ENCODE measurements around the gene ITPRID2. TPM values are rescaled to one million over a fixed set of nuclear protein-coding genes. Genes with fewer than 3 reads are reported as not detected.
A peak's percentile ranks its signal among the peaks of the same experiment; 100 is the strongest.

The ITPRID2 gene
- total and polyA plus RNA-seq, 10 of the 15 experiments (the other 5 are each of a cell fraction or from before 2014, with no cell fraction given), result 4.7 to 23.7 (median 13.1) TPM

DNA sequence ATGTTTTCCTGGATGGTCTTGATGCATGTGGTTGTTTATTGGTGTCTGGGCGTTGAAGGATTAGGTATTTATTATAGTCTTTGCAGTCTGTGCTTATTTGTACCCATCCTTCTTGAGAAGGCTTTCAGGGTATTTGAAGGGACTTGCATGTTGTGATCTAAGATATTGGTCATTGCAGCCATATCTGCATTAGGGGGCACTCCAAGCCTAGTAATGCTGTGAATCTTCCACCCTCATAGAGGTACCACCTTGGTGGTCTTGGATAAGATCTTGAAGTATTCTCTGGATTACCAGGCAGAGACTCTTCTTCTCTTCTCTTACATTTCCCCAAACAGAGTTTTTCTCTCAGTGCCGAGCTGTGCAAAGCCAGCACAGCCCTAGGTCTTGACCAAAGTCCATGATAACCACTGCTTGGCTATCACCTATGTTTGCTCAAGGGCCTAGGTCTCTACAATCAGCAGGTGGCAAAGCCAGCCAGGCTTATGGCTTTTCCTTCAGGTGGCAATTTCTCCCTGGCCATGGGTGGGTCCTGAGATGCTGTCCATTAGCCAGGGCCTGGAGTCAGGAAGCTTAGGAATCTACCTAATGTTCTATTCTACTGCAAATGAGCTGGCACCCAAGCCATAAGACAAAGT lies 78.7 kb downstream of the ITPRID2 start:
- Histone ChIP-seq H4K20me1 (ENCODE audit: control insufficient read depth, insufficient read depth) (no peaks in the 10 kb centered on the region), H3K27me3 (replicated peaks in 1 of 2; ENCODE audit: control insufficient read depth in 2 of 2, insufficient read depth in 2 of 2, low read length in 1 of 2) (no peaks in the 10 kb centered on the region), H3K4me1 (ENCODE audit: control insufficient read depth, insufficient read depth, low read length) (no peaks in the 10 kb centered on the region), H3K4me2 (ENCODE audit: control insufficient read depth, insufficient read depth) (no peak overlapping the region), H3K4me3 (no peak overlapping the region), H3K27ac (ENCODE audit: control insufficient read depth, insufficient read depth) (no peak overlapping the region), H3K9ac (ENCODE audit: control insufficient read depth, insufficient read depth, low read length) (no peak overlapping the region), H2AFZ (ENCODE audit: control insufficient read depth, low read depth, low read length) (no peak overlapping the region), H3K79me2 (ENCODE audit: control insufficient read depth, insufficient read depth, low read length) (no peaks in the 10 kb centered on the region), H3K36me3 (ENCODE audit: control insufficient read depth in 2 of 2, insufficient read depth in 2 of 2, low read length in 1 of 2) (no peaks in the 10 kb centered on the region), H3K9me3 (replicated peaks; ENCODE audit: control insufficient read depth, insufficient read depth, low read length) (no peaks in the 10 kb centered on the region)
- in situ Hi-C loops (cut with MboI) (no loop called here), intact Hi-C loops (cut with micrococcal nuclease; ENCODE audit: unreplicated experiment) (loop anchor here (2.0 to 10.0 kb wide), 2 partner anchors 107 to 685 kb away; no protein-coding TSS in a partner anchor)
- no TSS peak for BruUV-seq (replicated peaks)
- ChIA-PET POLR2A (no interaction called here), CTCF (no interaction called here), RAD21 (ENCODE audit: unreplicated experiment) (interaction anchor here (0.9 kb wide), 1 partner anchor 108 kb away, joined by 3 read pairs; no protein-coding TSS in a partner anchor), SMC1A (ENCODE audit: uncharacterized antibody, unreplicated experiment) (no interaction called here)
- WGBS (ENCODE audit: insufficient coverage, insufficient replicate concordance, low lambda C conversion rate, missing lambda C conversion rate), result 5% methylated on average over 2 of the region's 2 CpGs
- DNase-seq (ENCODE audit: low read depth, low spot score) (no peak), FAIRE-seq (no peak), ATAC-seq (no peak)
- no peak for TF ChIP-seq NR2F1 (conservative IDR thresholded peaks at IDR 0.05)
- no peak for TF ChIP-seq ZZZ3 (IDR thresholded peaks at IDR 0.05; ENCODE audit: control insufficient read depth, insufficient read length, low read depth)
- 0 out of 2 replicates have a peak, but pooled peaks have one; percentile 8 for TF ChIP-seq SMC3 (IDR thresholded peaks at IDR 0.05; ENCODE audit: borderline replicate concordance, low read length)
- no peak for TF ChIP-seq KDM1A (IDR thresholded peaks at IDR 0.05; ENCODE audit: borderline replicate concordance)
- no peak for TF ChIP-seq MTA2 (IDR thresholded peaks at IDR 0.05; ENCODE audit: low read depth)
- TF ChIP-seq CHD2 (IDR thresholded peaks at IDR 0.05; ENCODE audit: borderline replicate concordance, low read depth, low read length), result no peak
- peak; percentile 51 for TF ChIP-seq RAD21 (IDR thresholded peaks at IDR 0.05; ENCODE audit: insufficient read depth, low read depth, low read length)
- TF ChIP-seq HDAC2 (IDR thresholded peaks at IDR 0.05), result no peak
- TF ChIP-seq, protein P1, sequence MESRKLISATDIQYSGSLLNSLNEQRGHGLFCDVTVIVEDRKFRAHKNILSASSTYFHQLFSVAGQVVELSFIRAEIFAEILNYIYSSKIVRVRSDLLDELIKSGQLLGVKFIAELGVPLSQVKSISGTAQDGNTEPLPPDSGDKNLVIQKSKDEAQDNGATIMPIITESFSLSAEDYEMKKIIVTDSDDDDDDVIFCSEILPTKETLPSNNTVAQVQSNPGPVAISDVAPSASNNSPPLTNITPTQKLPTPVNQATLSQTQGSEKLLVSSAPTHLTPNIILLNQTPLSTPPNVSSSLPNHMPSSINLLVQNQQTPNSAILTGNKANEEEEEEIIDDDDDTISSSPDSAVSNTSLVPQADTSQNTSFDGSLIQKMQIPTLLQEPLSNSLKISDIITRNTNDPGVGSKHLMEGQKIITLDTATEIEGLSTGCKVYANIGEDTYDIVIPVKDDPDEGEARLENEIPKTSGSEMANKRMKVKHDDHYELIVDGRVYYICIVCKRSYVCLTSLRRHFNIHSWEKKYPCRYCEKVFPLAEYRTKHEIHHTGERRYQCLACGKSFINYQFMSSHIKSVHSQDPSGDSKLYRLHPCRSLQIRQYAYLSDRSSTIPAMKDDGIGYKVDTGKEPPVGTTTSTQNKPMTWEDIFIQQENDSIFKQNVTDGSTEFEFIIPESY (IDR thresholded peaks at IDR 0.05), result no peak
- TF ChIP-seq, protein P2, sequence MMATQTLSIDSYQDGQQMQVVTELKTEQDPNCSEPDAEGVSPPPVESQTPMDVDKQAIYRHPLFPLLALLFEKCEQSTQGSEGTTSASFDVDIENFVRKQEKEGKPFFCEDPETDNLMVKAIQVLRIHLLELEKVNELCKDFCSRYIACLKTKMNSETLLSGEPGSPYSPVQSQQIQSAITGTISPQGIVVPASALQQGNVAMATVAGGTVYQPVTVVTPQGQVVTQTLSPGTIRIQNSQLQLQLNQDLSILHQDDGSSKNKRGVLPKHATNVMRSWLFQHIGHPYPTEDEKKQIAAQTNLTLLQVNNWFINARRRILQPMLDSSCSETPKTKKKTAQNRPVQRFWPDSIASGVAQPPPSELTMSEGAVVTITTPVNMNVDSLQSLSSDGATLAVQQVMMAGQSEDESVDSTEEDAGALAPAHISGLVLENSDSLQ (IDR thresholded peaks at IDR 0.05), result no peak
- TF ChIP-seq NFIC (IDR thresholded peaks at IDR 0.05; ENCODE audit: low read depth, low read length), result no peak
- no peak for TF ChIP-seq ZBED1 (IDR thresholded peaks at IDR 0.05; ENCODE audit: borderline replicate concordance)
- TF ChIP-seq, protein P3, sequence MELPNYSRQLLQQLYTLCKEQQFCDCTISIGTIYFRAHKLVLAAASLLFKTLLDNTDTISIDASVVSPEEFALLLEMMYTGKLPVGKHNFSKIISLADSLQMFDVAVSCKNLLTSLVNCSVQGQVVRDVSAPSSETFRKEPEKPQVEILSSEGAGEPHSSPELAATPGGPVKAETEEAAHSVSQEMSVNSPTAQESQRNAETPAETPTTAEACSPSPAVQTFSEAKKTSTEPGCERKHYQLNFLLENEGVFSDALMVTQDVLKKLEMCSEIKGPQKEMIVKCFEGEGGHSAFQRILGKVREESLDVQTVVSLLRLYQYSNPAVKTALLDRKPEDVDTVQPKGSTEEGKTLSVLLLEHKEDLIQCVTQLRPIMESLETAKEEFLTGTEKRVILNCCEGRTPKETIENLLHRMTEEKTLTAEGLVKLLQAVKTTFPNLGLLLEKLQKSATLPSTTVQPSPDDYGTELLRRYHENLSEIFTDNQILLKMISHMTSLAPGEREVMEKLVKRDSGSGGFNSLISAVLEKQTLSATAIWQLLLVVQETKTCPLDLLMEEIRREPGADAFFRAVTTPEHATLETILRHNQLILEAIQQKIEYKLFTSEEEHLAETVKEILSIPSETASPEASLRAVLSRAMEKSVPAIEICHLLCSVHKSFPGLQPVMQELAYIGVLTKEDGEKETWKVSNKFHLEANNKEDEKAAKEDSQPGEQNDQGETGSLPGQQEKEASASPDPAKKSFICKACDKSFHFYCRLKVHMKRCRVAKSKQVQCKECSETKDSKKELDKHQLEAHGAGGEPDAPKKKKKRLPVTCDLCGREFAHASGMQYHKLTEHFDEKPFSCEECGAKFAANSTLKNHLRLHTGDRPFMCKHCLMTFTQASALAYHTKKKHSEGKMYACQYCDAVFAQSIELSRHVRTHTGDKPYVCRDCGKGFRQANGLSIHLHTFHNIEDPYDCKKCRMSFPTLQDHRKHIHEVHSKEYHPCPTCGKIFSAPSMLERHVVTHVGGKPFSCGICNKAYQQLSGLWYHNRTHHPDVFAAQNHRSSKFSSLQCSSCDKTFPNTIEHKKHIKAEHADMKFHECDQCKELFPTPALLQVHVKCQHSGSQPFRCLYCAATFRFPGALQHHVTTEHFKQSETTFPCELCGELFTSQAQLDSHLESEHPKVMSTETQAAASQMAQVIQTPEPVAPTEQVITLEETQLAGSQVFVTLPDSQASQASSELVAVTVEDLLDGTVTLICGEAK (IDR thresholded peaks at IDR 0.05; ENCODE audit: borderline replicate concordance), result no peak
- TF ChIP-seq, protein P4, sequence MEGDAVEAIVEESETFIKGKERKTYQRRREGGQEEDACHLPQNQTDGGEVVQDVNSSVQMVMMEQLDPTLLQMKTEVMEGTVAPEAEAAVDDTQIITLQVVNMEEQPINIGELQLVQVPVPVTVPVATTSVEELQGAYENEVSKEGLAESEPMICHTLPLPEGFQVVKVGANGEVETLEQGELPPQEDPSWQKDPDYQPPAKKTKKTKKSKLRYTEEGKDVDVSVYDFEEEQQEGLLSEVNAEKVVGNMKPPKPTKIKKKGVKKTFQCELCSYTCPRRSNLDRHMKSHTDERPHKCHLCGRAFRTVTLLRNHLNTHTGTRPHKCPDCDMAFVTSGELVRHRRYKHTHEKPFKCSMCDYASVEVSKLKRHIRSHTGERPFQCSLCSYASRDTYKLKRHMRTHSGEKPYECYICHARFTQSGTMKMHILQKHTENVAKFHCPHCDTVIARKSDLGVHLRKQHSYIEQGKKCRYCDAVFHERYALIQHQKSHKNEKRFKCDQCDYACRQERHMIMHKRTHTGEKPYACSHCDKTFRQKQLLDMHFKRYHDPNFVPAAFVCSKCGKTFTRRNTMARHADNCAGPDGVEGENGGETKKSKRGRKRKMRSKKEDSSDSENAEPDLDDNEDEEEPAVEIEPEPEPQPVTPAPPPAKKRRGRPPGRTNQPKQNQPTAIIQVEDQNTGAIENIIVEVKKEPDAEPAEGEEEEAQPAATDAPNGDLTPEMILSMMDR (IDR thresholded peaks at IDR 0.05 in 2 of 3, conservative IDR thresholded peaks at IDR 0.05 in 1 of 3; ENCODE audit: control insufficient read depth in 2 of 3, extremely low read depth in 1 of 3, insufficient read depth in 1 of 3, low read depth in 3 of 3, low read length in 3 of 3), result peak in 2 of 3 experiments; percentile 16 to 22; a peak in 2 of 6 replicates
- TF ChIP-seq RELA (IDR thresholded peaks at IDR 0.05; ENCODE audit: borderline replicate concordance, partially characterized antibody), result no peak
- TF ChIP-seq NRF1 (conservative IDR thresholded peaks at IDR 0.05; ENCODE audit: low read depth, low read length), result no peak
